HG02973 (cell line): Measurements from ENCODE around the gene POLR1B.
"Not testable (repeated sequence)": the region's sequence is repeated elsewhere in the genome, so short reads cannot be mapped to it uniquely, and the experiment has no call there.

ENCODE experiments used
- ATAC-seq: cut with Tn5 transposase; IDR thresholded peaks from one replicate; pipeline ENCODE4 v1.9.1; 2021; ENCODE audit warnings: moderate library complexity; ENCODE audit not compliant: unreplicated experiment

Gene POLR1B

GRCh38 chr2:112542123-112542983, at the start of gene POLR1B:
POLR1B (plus strand) TSS chr2:112542465; CDS start chr2:112542495, 30 bp downstream.
- peak; percentile 78 for ATAC-seq

GRCh38 chr2:112493048-112493447, 49.2 kb upstream of the POLR1B start:
- no peak for ATAC-seq

- ATAC-seq: no peak
These were observed 48.2 kb upstream of the POLR1B start for GRCh38 chr2:112493858-112494648.

GRCh38 chr2:112494828-112495227, 47.4 kb upstream of the POLR1B start:
- ATAC-seq: no peak

GRCh38 chr2:112495878-112496277, 46.4 kb upstream of the POLR1B start:
- ATAC-seq: not testable (repeated sequence)

GRCh38 chr2:112500850-112501484, 41.3 kb upstream of the POLR1B start:
- ATAC-seq: not testable (repeated sequence)

GRCh38 chr2:112509239-112509998, 32.8 kb upstream of the POLR1B start:
- not testable (repeated sequence) for ATAC-seq

- ATAC-seq: no peak
These were observed 25.5 kb upstream of the POLR1B start for GRCh38 chr2:112516801-112517200.

- no peak for ATAC-seq
These were observed 23.5 kb upstream of the POLR1B start for GRCh38 chr2:112518807-112519206.

- no peak for ATAC-seq
These were observed 22.8 kb upstream of the POLR1B start for GRCh38 chr2:112519506-112519905.

GRCh38 chr2:112520234-112520783, 22.0 kb upstream of the POLR1B start:
- ATAC-seq: no peak

- ATAC-seq: no peak
These were observed 18.9 kb upstream of the POLR1B start for GRCh38 chr2:112523291-112523777.

GRCh38 chr2:112524276-112524675, 18.0 kb upstream of the POLR1B start:
- ATAC-seq: not testable (repeated sequence)

- no peak for ATAC-seq
These were observed 13.7 kb upstream of the POLR1B start for GRCh38 chr2:112528541-112528940.

- ATAC-seq: no peak
These were observed 12.5 kb upstream of the POLR1B start for GRCh38 chr2:112529757-112530156.

GRCh38 chr2:112530728-112531127, 11.5 kb upstream of the POLR1B start:
- ATAC-seq: no peak

- no peak for ATAC-seq
These were observed 7.4 kb upstream of the POLR1B start for GRCh38 chr2:112534826-112535225.

GRCh38 chr2:112536665-112537064, 5.6 kb upstream of the POLR1B start:
- ATAC-seq: not testable (repeated sequence)

GRCh38 chr2:112539306-112539705, 3.0 kb upstream of the POLR1B start:
- no peak for ATAC-seq

GRCh38 chr2:112540906-112541305, 1.4 kb upstream of the POLR1B start:
- no peak for ATAC-seq
